ENCODE measurements around the gene TCL1A. TPM values are rescaled to one million over a fixed set of nuclear protein-coding genes. Genes with fewer than 3 reads are reported as not detected.

Gene TCL1A
- total and polyA plus RNA-seq, 9 of the 15 experiments (the other 6 are each of a cell fraction or from before 2014, with no cell fraction given), result 0.10 to 0.11 TPM; not detected in 7

DNA sequence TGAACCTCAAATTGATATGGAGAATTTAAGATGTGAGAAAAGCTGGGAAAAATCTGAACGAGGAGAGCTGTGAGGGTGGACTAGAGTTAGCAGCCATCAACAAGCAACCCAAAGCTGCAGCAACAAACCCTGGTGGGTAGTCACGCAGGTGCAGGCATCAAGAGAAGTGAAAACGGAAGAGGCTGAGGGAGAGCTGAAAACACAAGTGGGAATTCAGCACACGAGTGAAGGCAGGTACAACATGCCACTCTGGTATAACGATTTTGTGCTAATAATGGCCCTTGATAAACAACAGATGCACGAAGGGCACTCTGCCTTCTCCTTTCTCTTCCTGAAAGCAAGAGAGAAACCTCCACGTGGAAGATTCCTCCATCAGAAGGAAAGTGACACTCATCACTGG is 16.2 kb downstream of the TCL1A start:
- CTCF ChIA-PET (ENCODE audit: low intra/inter-chr PET ratio), result no interaction called here
- in situ Hi-C loops (cut with MboI), result no loop called here
- TF ChIP-seq ESRRA (IDR thresholded peaks at IDR 0.05; ENCODE audit: borderline replicate concordance, low read depth) (no peak), FOXP4 (CRISPR knock-in tag; IDR thresholded peaks at IDR 0.05; ENCODE audit: borderline replicate concordance) (no peak), ELF4 (CRISPR knock-in tag; IDR thresholded peaks at IDR 0.05) (no peak), ZNF224 (CRISPR knock-in tag; IDR thresholded peaks at IDR 0.05) (no peak), NFATC3 (IDR thresholded peaks at IDR 0.05) (no peak), CBX1 (IDR thresholded peaks at IDR 0.05; ENCODE audit: low read depth) (no peak), MAFG (tag; conservative IDR thresholded peaks at IDR 0.05) (no peak), SIX5 (IDR thresholded peaks at IDR 0.05; ENCODE audit: borderline replicate concordance in 1 of 2, insufficient read depth in 1 of 2, low read depth in 1 of 2, low read length in 2 of 2) (no peak), ZC3H8 (IDR thresholded peaks at IDR 0.05) (no peak), NCOA6 (IDR thresholded peaks at IDR 0.05) (no peak)
- TF ChIP-seq, protein P1, sequence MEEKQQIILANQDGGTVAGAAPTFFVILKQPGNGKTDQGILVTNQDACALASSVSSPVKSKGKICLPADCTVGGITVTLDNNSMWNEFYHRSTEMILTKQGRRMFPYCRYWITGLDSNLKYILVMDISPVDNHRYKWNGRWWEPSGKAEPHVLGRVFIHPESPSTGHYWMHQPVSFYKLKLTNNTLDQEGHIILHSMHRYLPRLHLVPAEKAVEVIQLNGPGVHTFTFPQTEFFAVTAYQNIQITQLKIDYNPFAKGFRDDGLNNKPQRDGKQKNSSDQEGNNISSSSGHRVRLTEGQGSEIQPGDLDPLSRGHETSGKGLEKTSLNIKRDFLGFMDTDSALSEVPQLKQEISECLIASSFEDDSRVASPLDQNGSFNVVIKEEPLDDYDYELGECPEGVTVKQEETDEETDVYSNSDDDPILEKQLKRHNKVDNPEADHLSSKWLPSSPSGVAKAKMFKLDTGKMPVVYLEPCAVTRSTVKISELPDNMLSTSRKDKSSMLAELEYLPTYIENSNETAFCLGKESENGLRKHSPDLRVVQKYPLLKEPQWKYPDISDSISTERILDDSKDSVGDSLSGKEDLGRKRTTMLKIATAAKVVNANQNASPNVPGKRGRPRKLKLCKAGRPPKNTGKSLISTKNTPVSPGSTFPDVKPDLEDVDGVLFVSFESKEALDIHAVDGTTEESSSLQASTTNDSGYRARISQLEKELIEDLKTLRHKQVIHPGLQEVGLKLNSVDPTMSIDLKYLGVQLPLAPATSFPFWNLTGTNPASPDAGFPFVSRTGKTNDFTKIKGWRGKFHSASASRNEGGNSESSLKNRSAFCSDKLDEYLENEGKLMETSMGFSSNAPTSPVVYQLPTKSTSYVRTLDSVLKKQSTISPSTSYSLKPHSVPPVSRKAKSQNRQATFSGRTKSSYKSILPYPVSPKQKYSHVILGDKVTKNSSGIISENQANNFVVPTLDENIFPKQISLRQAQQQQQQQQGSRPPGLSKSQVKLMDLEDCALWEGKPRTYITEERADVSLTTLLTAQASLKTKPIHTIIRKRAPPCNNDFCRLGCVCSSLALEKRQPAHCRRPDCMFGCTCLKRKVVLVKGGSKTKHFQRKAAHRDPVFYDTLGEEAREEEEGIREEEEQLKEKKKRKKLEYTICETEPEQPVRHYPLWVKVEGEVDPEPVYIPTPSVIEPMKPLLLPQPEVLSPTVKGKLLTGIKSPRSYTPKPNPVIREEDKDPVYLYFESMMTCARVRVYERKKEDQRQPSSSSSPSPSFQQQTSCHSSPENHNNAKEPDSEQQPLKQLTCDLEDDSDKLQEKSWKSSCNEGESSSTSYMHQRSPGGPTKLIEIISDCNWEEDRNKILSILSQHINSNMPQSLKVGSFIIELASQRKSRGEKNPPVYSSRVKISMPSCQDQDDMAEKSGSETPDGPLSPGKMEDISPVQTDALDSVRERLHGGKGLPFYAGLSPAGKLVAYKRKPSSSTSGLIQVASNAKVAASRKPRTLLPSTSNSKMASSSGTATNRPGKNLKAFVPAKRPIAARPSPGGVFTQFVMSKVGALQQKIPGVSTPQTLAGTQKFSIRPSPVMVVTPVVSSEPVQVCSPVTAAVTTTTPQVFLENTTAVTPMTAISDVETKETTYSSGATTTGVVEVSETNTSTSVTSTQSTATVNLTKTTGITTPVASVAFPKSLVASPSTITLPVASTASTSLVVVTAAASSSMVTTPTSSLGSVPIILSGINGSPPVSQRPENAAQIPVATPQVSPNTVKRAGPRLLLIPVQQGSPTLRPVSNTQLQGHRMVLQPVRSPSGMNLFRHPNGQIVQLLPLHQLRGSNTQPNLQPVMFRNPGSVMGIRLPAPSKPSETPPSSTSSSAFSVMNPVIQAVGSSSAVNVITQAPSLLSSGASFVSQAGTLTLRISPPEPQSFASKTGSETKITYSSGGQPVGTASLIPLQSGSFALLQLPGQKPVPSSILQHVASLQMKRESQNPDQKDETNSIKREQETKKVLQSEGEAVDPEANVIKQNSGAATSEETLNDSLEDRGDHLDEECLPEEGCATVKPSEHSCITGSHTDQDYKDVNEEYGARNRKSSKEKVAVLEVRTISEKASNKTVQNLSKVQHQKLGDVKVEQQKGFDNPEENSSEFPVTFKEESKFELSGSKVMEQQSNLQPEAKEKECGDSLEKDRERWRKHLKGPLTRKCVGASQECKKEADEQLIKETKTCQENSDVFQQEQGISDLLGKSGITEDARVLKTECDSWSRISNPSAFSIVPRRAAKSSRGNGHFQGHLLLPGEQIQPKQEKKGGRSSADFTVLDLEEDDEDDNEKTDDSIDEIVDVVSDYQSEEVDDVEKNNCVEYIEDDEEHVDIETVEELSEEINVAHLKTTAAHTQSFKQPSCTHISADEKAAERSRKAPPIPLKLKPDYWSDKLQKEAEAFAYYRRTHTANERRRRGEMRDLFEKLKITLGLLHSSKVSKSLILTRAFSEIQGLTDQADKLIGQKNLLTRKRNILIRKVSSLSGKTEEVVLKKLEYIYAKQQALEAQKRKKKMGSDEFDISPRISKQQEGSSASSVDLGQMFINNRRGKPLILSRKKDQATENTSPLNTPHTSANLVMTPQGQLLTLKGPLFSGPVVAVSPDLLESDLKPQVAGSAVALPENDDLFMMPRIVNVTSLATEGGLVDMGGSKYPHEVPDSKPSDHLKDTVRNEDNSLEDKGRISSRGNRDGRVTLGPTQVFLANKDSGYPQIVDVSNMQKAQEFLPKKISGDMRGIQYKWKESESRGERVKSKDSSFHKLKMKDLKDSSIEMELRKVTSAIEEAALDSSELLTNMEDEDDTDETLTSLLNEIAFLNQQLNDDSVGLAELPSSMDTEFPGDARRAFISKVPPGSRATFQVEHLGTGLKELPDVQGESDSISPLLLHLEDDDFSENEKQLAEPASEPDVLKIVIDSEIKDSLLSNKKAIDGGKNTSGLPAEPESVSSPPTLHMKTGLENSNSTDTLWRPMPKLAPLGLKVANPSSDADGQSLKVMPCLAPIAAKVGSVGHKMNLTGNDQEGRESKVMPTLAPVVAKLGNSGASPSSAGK (IDR thresholded peaks at IDR 0.05), result no peak

More for the DNA sequence above, 16.2 kb downstream of the TCL1A start:
- ATAC-seq (no peak), DNase-seq (ENCODE audit: extremely low read depth in 1 of 4, low spot score in 3 of 4) (no peak), FAIRE-seq (no peak)
- Histone ChIP-seq H3K27ac (ENCODE audit: extremely low read depth, low read depth, low read length) (no peak overlapping the region), H3K9me1 (ENCODE audit: control insufficient read depth, insufficient read depth, low read length) (no peaks in the 10 kb centered on the region), H3K4me1 (replicated peaks in 1 of 2; ENCODE audit: control insufficient read depth in 2 of 2, insufficient read depth in 2 of 2, low read length in 2 of 2) (no peaks in the 10 kb centered on the region), H3K79me2 (ENCODE audit: control insufficient read depth, insufficient read depth, low read length) (no peaks in the 10 kb centered on the region), H2AFZ (ENCODE audit: low read depth, low read length) (no peak overlapping the region), H4K20me1 (replicated peaks; ENCODE audit: control insufficient read depth, insufficient read depth, low read length) (no peaks in the 10 kb centered on the region), H3K27me3 (ENCODE audit: control insufficient read depth in 2 of 2, insufficient read depth in 2 of 2, low read length in 2 of 2) (peaks cover 0 to 12% of the 10 kb centered on the region in 2 experiments; a peak in 3 of 5 replicates), H3K4me3 (no peak overlapping the region), H3K9ac (ENCODE audit: insufficient read depth in 1 of 2, low read depth in 2 of 2, low read length in 2 of 2) (no peak overlapping the region), H3K9me3 (replicated peaks; ENCODE audit: control insufficient read depth, insufficient read depth, low read depth, low read length) (no peaks in the 10 kb centered on the region), H3K36me3 (ENCODE audit: control insufficient read depth, insufficient read depth, low read length) (no peaks in the 10 kb centered on the region), H3K4me2 (ENCODE audit: insufficient read depth, low read length) (no peak overlapping the region)
- WGBS (ENCODE audit: insufficient coverage, low coverage, missing lambda C conversion rate), result 0% methylated on average over 6 of the region's 7 CpGs
- intact Hi-C loops (cut with micrococcal nuclease), result no loop called here
- POLR2A ChIA-PET, result no interaction called here
- BruUV-seq (replicated peaks), result no TSS peak
